Measurements from ENCODE around the gene ZDHHC3.

- no peak for TF ChIP-seq CTCF (IDR thresholded peaks at IDR 0.05)
- TF ChIP-seq POLR2A (IDR thresholded peaks at IDR 0.05; ENCODE audit: low read depth), result no peak
- no peak for TF ChIP-seq EP300 (IDR thresholded peaks at IDR 0.05)
- no peak for TF ChIP-seq POLR2AphosphoS5 (IDR thresholded peaks at IDR 0.05)
These were observed 7.5 kb downstream of the ZDHHC3 start for GRCh38 chr3:44968447-44968858.
